Activated CD4-positive, alpha-beta T cell treated with anti-CD3 and anti-CD28 coated beads, Interleukin-2, amount 10 ng/mL, durations not matched to agents 7 days and 5 days (primary cell): ENCODE measurements around the gene NFIB. TPM values are rescaled to one million over a fixed set of nuclear protein-coding genes. Genes with fewer than 3 reads are reported as not detected.

Source experiments
- CTCF ChIA-PET: fragments of 350-600 bp; sonication (Branson Sonifier 250); formaldehyde crosslinking; loops from one replicate; lab custom pipeline; 2021; ENCODE audit warnings: antibody characterized with exemption; lab: Charles Lee
- POLR2A ChIA-PET: fragments of 350-600 bp; sonication (Branson Sonifier 250); formaldehyde crosslinking; loops from one replicate; lab custom pipeline; 2021; ENCODE audit warnings: antibody characterized with exemption; lab: Charles Lee
- DNase-seq: peaks from one replicate; pipeline ENCODE4 v3.0.0-alpha.2; 2020
- H3K27ac Mint-ChIP-seq: one replicate; pipeline ENCODE4 v1.8.0; 2021; ENCODE audit warnings: mild to moderate bottlenecking, moderate library complexity, mixed read lengths
- H3K27me3 Mint-ChIP-seq: one replicate; pipeline ENCODE4 v1.8.0; 2021; ENCODE audit warnings: mixed read lengths
- H3K36me3 Mint-ChIP-seq: one replicate; pipeline ENCODE4 v1.8.0; 2021; ENCODE audit warnings: low read depth, mixed read lengths
- H3K4me1 Mint-ChIP-seq: one replicate; pipeline ENCODE4 v1.8.0; 2021; ENCODE audit warnings: mixed read lengths
- H3K4me3 Mint-ChIP-seq: one replicate; pipeline ENCODE4 v1.8.0; 2021; ENCODE audit warnings: mild to moderate bottlenecking, moderate library complexity, mixed read lengths
- H3K9me3 Mint-ChIP-seq: one replicate; pipeline ENCODE4 v1.8.0; 2021; ENCODE audit warnings: mixed read lengths
- total RNA-seq, 2 experiments: library from RNA; stranded (reverse); gene quantifications; one replicate each; pipeline ENCODE4 v1.2.3, GENCODE V29; 2021

Gene NFIB
- total RNA-seq, 2 experiments from 2014 or later, result not detected

DNA sequence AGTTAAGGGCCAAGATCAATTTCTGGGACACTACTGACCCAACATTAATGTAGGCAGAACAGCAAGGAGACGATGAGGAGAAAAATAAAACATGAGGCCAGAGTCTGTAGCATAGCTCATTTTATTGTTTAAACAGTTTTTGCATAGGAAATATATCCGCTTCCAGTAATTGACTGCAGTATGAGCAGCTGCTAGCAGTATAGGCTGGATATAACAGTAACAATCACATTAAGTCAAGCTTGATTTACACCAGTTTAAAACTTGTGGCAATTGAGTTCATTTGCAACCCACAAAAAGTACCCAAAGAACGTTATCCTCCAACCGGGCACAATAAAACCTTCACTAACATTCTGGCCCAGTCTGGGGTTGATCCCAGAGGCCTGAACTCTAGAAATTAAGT, 232.2 kb downstream of the NFIB start:
- H3K4me3 Mint-ChIP-seq, result no peak overlapping the region
- DNase-seq, result no peak
- no peaks in the 10 kb centered on the region for H3K4me1 Mint-ChIP-seq
- no peaks in the 10 kb centered on the region for H3K9me3 Mint-ChIP-seq
- no peaks in the 10 kb centered on the region for H3K36me3 Mint-ChIP-seq
- ChIA-PET CTCF (no interaction called here), POLR2A (no interaction called here)
- H3K27ac Mint-ChIP-seq, result no peak overlapping the region
- H3K27me3 Mint-ChIP-seq, result no peaks in the 10 kb centered on the region

- Mint-ChIP-seq H3K4me1 (no peaks in the 10 kb centered on the region), H3K4me3 (no peak overlapping the region), H3K27ac (no peak overlapping the region), H3K9me3 (no peaks in the 10 kb centered on the region), H3K36me3 (no peaks in the 10 kb centered on the region), H3K27me3 (no peaks in the 10 kb centered on the region)
- CTCF ChIA-PET, result no interaction called here
- POLR2A ChIA-PET, result no interaction called here
- DNase-seq, result no peak
These were observed 232.9 kb downstream of the NFIB start for GRCh38 chr9:14080959-14081542.

DNA sequence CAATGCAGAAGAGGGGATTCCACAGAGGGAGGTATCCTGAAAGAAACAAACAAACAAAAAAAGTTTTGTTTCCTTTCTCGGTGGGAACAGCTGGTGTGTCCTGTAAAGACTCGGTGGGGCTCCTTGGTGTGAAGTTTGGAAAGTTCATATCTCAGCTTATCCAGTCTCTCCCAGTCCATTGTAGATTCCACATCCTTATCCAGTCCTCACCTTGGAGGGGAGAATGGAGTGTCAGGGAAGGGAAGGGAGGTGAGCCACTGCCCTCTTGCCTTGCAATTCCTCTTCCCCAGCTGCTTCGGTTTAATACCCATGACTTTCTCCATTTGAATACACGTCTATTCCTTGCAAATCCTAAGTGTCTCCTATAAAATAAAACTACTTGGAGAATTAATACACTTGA, 234.5 kb downstream of the NFIB start:
- H3K27ac Mint-ChIP-seq, result no peak overlapping the region
- DNase-seq, result no peak
- H3K36me3 Mint-ChIP-seq, result no peaks in the 10 kb centered on the region
- H3K27me3 Mint-ChIP-seq, result no peaks in the 10 kb centered on the region
- H3K4me3 Mint-ChIP-seq, result no peak overlapping the region
- ChIA-PET POLR2A (no interaction called here), CTCF (no interaction called here)
- H3K9me3 Mint-ChIP-seq, result peaks cover 4% of the 10 kb centered on the region
- H3K4me1 Mint-ChIP-seq, result no peaks in the 10 kb centered on the region

GRCh38 chr9:14077672-14078071, 236.3 kb downstream of the NFIB start:
- Mint-ChIP-seq H3K4me3 (no peak overlapping the region), H3K27ac (no peak overlapping the region), H3K4me1 (no peaks in the 10 kb centered on the region), H3K9me3 (peaks cover 4% of the 10 kb centered on the region), H3K27me3 (no peaks in the 10 kb centered on the region), H3K36me3 (no peaks in the 10 kb centered on the region)
- POLR2A ChIA-PET, result no interaction called here
- DNase-seq, result no peak
- CTCF ChIA-PET, result no interaction called here

DNA sequence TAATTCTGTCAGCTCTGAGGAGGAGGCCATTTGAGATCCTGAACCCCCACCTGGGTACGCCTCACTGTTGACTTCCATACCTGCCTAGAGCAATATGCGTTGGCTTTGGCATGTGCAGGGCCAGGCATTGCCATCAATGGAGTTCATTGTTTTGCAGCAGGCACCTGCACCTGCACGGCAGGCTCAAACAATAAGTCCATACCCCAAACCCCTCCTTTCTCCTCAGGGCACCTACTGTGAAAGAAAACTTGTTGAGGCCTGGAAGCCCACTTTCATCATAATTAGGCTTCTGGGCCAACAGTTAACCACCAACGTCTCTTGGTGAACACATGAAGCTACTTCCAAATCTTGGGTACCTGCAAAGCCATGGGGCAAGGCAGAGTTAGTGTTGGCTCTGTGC, 238.7 kb downstream of the NFIB start:
- CTCF ChIA-PET, result no interaction called here
- H3K36me3 Mint-ChIP-seq, result no peaks in the 10 kb centered on the region
- no peak for DNase-seq
- H3K4me1 Mint-ChIP-seq, result no peaks in the 10 kb centered on the region
- H3K27me3 Mint-ChIP-seq, result no peaks in the 10 kb centered on the region
- POLR2A ChIA-PET, result no interaction called here
- H3K27ac Mint-ChIP-seq, result no peak overlapping the region
- H3K4me3 Mint-ChIP-seq, result no peak overlapping the region
- peaks cover 11% of the 10 kb centered on the region for H3K9me3 Mint-ChIP-seq

DNA sequence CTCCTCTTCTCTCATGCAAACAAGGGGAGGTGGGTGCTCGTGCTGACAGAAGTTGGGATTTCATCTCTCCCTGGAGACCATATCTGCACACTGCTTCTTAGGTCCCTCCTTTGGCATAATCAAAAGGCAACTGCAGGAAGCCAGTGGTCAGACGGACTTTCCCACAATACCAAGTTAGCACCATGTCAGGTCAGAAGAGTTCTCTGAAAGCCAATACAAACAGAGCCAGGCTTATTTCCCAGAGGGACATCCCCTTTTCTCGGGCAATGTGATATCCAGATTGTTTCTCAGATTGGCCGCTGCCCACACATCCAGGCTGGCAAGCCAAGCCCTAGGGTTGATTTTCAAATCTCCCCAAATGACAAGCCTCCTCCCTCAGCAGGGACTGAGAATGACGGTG, 241.1 kb downstream of the NFIB start:
- Mint-ChIP-seq H3K4me3 (no peak overlapping the region), H3K27ac (no peak overlapping the region), H3K9me3 (peaks cover 12% of the 10 kb centered on the region), H3K27me3 (no peaks in the 10 kb centered on the region), H3K36me3 (no peaks in the 10 kb centered on the region), H3K4me1 (no peaks in the 10 kb centered on the region)
- no peak for DNase-seq
- CTCF ChIA-PET, result no interaction called here
- POLR2A ChIA-PET, result no interaction called here

- no peak for DNase-seq
- Mint-ChIP-seq H3K27ac (no peak overlapping the region), H3K27me3 (no peaks in the 10 kb centered on the region), H3K4me3 (no peak overlapping the region), H3K9me3 (peaks cover 12% of the 10 kb centered on the region), H3K4me1 (no peaks in the 10 kb centered on the region), H3K36me3 (no peaks in the 10 kb centered on the region)
- CTCF ChIA-PET, result no interaction called here
- POLR2A ChIA-PET, result no interaction called here
These were observed 242.5 kb downstream of the NFIB start for GRCh38 chr9:14071484-14071883.

DNA sequence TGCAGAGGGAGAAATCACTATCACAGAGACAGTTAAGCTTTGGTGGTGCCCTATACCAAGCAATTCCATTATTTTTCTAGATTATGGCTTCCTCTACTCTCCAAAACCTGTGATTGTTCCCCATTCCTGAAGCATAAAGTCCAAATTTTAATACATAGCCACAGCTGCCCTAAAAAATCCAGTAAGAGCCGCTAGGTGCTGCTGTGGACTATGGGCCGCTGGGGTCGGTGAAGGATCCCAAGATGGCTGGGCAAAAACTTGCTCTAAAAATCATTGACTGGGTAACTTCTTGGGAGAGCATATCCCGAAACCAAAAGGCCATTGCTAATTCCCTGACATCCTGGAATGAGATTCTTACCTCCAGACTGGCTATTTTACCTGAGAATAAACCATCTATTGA, 245.3 kb downstream of the NFIB start:
- H3K4me1 Mint-ChIP-seq, result no peaks in the 10 kb centered on the region
- ChIA-PET POLR2A (no interaction called here), CTCF (interaction anchor here (0.6 kb wide), 1 partner anchor 307 kb away, joined by 4 read pairs; no protein-coding TSS in a partner anchor)
- H3K4me3 Mint-ChIP-seq, result no peak overlapping the region
- no peak for DNase-seq
- no peaks in the 10 kb centered on the region for H3K27me3 Mint-ChIP-seq
- H3K36me3 Mint-ChIP-seq, result no peaks in the 10 kb centered on the region
- peaks cover 8% of the 10 kb centered on the region for H3K9me3 Mint-ChIP-seq
- H3K27ac Mint-ChIP-seq, result no peak overlapping the region

GRCh38 chr9:14066831-14067230, 247.1 kb downstream of the NFIB start:
- Mint-ChIP-seq H3K27ac (no peak overlapping the region), H3K4me1 (no peaks in the 10 kb centered on the region), H3K4me3 (no peak overlapping the region), H3K36me3 (no peaks in the 10 kb centered on the region), H3K9me3 (peaks cover 5% of the 10 kb centered on the region), H3K27me3 (no peaks in the 10 kb centered on the region)
- CTCF ChIA-PET, result no interaction called here
- DNase-seq, result no peak
- POLR2A ChIA-PET, result no interaction called here

DNA sequence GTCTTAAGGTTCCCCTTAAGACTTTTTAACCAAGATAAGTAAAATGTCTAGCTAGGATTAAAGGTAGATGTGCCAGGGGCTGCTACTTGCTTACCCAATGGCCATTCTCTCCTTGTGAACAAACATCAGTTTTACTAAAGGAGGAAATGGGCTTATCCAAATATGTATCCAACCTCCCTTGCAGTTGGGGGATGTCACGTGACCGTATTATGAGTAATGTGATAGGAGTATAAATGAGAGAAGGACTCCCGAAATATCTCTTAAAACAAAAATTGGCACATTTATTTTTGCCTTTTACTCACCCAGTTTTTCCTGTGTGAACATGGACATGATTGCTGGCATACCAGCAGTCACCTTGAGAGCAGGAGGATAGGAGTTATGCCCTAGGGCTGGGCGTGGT, 247.9 kb downstream of the NFIB start:
- no peaks in the 10 kb centered on the region for H3K27me3 Mint-ChIP-seq
- no peak overlapping the region for H3K27ac Mint-ChIP-seq
- H3K36me3 Mint-ChIP-seq, result no peaks in the 10 kb centered on the region
- no peak for DNase-seq
- H3K9me3 Mint-ChIP-seq, result peaks cover 5% of the 10 kb centered on the region
- no peaks in the 10 kb centered on the region for H3K4me1 Mint-ChIP-seq
- CTCF ChIA-PET, result no interaction called here
- H3K4me3 Mint-ChIP-seq, result no peak overlapping the region
- POLR2A ChIA-PET, result no interaction called here

- H3K27ac Mint-ChIP-seq, result no peak overlapping the region
- CTCF ChIA-PET, result no interaction called here
- H3K27me3 Mint-ChIP-seq, result no peaks in the 10 kb centered on the region
- POLR2A ChIA-PET, result no interaction called here
- no peaks in the 10 kb centered on the region for H3K4me1 Mint-ChIP-seq
- no peak overlapping the region for H3K4me3 Mint-ChIP-seq
- no peak for DNase-seq
- peaks cover 2% of the 10 kb centered on the region for H3K9me3 Mint-ChIP-seq
- no peaks in the 10 kb centered on the region for H3K36me3 Mint-ChIP-seq
These were observed 249.0 kb downstream of the NFIB start for GRCh38 chr9:14064940-14065339.

- ChIA-PET POLR2A (no interaction called here), CTCF (no interaction called here)
- DNase-seq, result no peak
- no peaks in the 10 kb centered on the region for H3K36me3 Mint-ChIP-seq
- no peak overlapping the region for H3K27ac Mint-ChIP-seq
- no peak overlapping the region for H3K4me3 Mint-ChIP-seq
- H3K9me3 Mint-ChIP-seq, result no peaks in the 10 kb centered on the region
- H3K4me1 Mint-ChIP-seq, result no peaks in the 10 kb centered on the region
- H3K27me3 Mint-ChIP-seq, result no peaks in the 10 kb centered on the region
These were observed 250.2 kb downstream of the NFIB start for GRCh38 chr9:14063756-14064155.

GRCh38 chr9:14062586-14063221, 251.2 kb downstream of the NFIB start:
- Mint-ChIP-seq H3K27me3 (no peaks in the 10 kb centered on the region), H3K27ac (no peak overlapping the region), H3K4me1 (no peaks in the 10 kb centered on the region), H3K4me3 (no peak overlapping the region), H3K9me3 (no peaks in the 10 kb centered on the region), H3K36me3 (no peaks in the 10 kb centered on the region)
- ChIA-PET POLR2A (no interaction called here), CTCF (no interaction called here)
- DNase-seq, result no peak
